MV-4-11 (cell line): ENCODE measurements around the gene CNN2.

Experiments
- DNase-seq: peaks from one replicate; lab custom pipeline; 2025; lab: John Stamatoyannopoulos, UW

Gene CNN2

GRCh38 chr19:1026783-1027649, 608 bp downstream of the CNN2 start:
- DNase-seq = peak; percentile 57

GRCh38 chr19:1027650-1028061, 1.2 kb downstream of the CNN2 start:
- no peak for DNase-seq

GRCh38 chr19:1028062-1028926, 1.9 kb downstream of the CNN2 start:
- peak; percentile 45 for DNase-seq

- no peak for DNase-seq
Observed at GRCh38 chr19:1032264-1032867, 6.0 kb downstream of the CNN2 start.

GRCh38 chr19:1035998-1036621, 9.7 kb downstream of the CNN2 start:
- DNase-seq = no peak

- DNase-seq = no peak
Observed at GRCh38 chr19:1037621-1038064, 11.2 kb downstream of the CNN2 start.

- DNase-seq = no peak
Observed at GRCh38 chr19:1038978-1039645, 12.7 kb downstream of the CNN2 start.

- DNase-seq = peak; percentile 98
Observed at GRCh38 chr19:1039646-1040475, 13.5 kb downstream of the CNN2 start, which contains the start of gene ABCA7. Gene ABCA7, plus strand, starts transcription at chr19:1040107. Its CDS starts 1,255 bp downstream, at chr19:1041362.

GRCh38 chr19:1040476-1041271, 14.3 kb downstream of the CNN2 start:
- peak; percentile 97 for DNase-seq

GRCh38 chr19:1041272-1041834, 14.9 kb downstream of the CNN2 start:
- no peak for DNase-seq

- DNase-seq = no peak
Observed at GRCh38 chr19:1041835-1042685, 15.7 kb downstream of the CNN2 start.

GRCh38 chr19:1042689-1043511, 16.5 kb downstream of the CNN2 start:
- no peak for DNase-seq

- peak; percentile 74 for DNase-seq
Observed at GRCh38 chr19:1045247-1045603, 18.8 kb downstream of the CNN2 start.

GRCh38 chr19:1046117-1046626, 19.8 kb downstream of the CNN2 start:
- no peak for DNase-seq

GRCh38 chr19:1046836-1047695, 20.7 kb downstream of the CNN2 start:
- no peak for DNase-seq

- no peak for DNase-seq
Observed at GRCh38 chr19:1047696-1048147, 21.3 kb downstream of the CNN2 start.
